Measurements from ENCODE around the gene SDHA. TPM values are rescaled to one million over a fixed set of nuclear protein-coding genes. Genes with fewer than 3 reads are reported as not detected.

The SDHA gene
- polyA plus RNA-seq, 1 donor from 2014 or later, result 70.4 TPM

DNA sequence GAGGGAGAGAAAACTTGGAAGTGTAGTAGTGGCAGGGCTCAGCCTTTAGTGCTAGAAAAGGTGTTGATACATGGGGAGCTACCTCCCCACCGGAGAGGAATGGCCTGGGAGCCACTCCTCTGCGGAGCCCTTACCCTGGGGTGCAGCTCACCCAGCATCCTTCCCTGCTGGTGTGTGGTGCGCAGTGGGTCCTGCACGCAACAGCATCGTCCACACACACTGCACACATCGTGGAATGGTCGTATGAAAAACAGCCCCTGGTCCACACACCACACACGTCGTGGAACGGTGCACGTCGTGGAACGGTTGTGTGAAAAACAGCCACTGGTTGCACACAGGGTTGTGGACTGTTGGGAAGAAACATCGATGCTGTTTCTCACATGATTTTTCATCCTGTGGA is 87.3 kb downstream of the SDHA start:
- H2AFZ ChIP-seq (ENCODE audit: low read depth, low read length), result no peak overlapping the region
- TF ChIP-seq EP300 (conservative IDR thresholded peaks at IDR 0.05; ENCODE audit: poor library complexity, severe bottlenecking), result no peak
- no peak overlapping the region for H3K27ac ChIP-seq (ENCODE audit: low read length)
- H3K4me3 ChIP-seq (ENCODE audit: low read length), result no peak overlapping the region
- no peaks in the 10 kb centered on the region for H3K27me3 ChIP-seq (ENCODE audit: insufficient read depth, low read depth, low read length)
- H3K79me2 ChIP-seq (replicated peaks; ENCODE audit: insufficient read depth, low read length), result no peaks in the 10 kb centered on the region
- no peak overlapping the region for H3K4me2 ChIP-seq (ENCODE audit: low read length)
- H3K9ac ChIP-seq (ENCODE audit: low read length), result no peak overlapping the region
- H4K20me1 ChIP-seq (ENCODE audit: insufficient read depth), result no peaks in the 10 kb centered on the region
- H3K36me3 ChIP-seq (ENCODE audit: insufficient read depth, low read length), result no peaks in the 10 kb centered on the region
- no peaks in the 10 kb centered on the region for H3K9me2 ChIP-seq (ENCODE audit: insufficient read depth, low read length)
- H3F3A ChIP-seq (ENCODE audit: insufficient read depth, low read length, poor library complexity, severe bottlenecking), result no peaks in the 10 kb centered on the region
- no peaks in the 10 kb centered on the region for H3K9me3 ChIP-seq (ENCODE audit: low read length)

DNA sequence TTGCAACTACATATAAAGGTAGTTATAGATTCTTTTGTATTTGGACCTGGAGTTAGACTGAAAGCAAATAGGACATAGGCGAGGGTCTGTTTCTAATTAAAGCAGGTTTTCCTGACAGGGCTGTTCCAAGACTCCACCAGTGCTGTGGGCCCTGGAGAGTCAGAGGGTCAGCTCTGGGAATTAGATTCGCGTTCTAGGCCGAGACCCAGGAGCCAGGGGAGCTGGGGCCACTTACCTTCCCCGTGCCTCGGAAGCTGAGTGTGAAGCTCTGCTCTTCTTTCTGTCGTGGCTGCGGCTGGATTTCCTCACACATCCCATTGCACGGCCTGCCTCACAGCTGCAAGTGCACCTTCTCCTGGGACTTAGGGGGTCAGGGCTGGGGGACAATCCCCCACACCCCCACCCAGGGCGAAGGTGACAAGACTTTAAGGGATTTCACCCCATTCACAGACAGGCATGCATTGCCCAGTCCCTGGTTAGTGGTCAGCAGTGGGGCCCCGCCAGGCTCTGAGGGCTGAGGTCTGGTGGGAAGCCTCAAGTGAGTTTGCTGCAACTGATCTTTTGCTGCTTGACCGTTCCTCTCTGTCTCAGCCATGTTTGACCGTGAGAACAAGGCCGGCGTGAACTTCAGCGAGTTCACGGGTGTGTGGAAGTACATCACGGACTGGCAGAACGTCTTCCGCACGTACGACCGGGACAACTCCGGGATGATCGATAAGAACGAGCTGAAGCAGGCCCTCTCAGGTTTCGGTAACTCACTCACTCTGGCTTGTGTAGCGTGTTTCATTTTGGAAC is 88.1 kb downstream of the SDHA start:
- Histone ChIP-seq H3F3A (ENCODE audit: insufficient read depth, low read length, poor library complexity, severe bottlenecking) (no peaks in the 10 kb centered on the region), H3K27me3 (ENCODE audit: insufficient read depth, low read depth, low read length) (no peaks in the 10 kb centered on the region), H3K4me3 (ENCODE audit: low read length) (no peak overlapping the region), H3K9me3 (ENCODE audit: low read length) (no peaks in the 10 kb centered on the region), H3K4me2 (ENCODE audit: low read length) (no peak overlapping the region), H3K79me2 (replicated peaks; ENCODE audit: insufficient read depth, low read length) (no peaks in the 10 kb centered on the region), H4K20me1 (ENCODE audit: insufficient read depth) (no peaks in the 10 kb centered on the region), H2AFZ (ENCODE audit: low read depth, low read length) (no peak overlapping the region), H3K9ac (ENCODE audit: low read length) (no peak overlapping the region), H3K36me3 (ENCODE audit: insufficient read depth, low read length) (no peaks in the 10 kb centered on the region), H3K9me2 (ENCODE audit: insufficient read depth, low read length) (no peaks in the 10 kb centered on the region), H3K27ac (ENCODE audit: low read length) (no peak overlapping the region)
- TF ChIP-seq TAF1 (IDR thresholded peaks at IDR 0.05; ENCODE audit: low read depth), result no peak
- no peak for TF ChIP-seq SMC3 (conservative IDR thresholded peaks at IDR 0.05; ENCODE audit: poor library complexity)
- no peak for TF ChIP-seq EZH2 (IDR thresholded peaks at IDR 0.05; ENCODE audit: borderline replicate concordance, insufficient read depth, low read length, poor library complexity, severe bottlenecking)
- no peak for TF ChIP-seq POLR2AphosphoS5 (IDR thresholded peaks at IDR 0.05)
- TF ChIP-seq, protein P1, sequence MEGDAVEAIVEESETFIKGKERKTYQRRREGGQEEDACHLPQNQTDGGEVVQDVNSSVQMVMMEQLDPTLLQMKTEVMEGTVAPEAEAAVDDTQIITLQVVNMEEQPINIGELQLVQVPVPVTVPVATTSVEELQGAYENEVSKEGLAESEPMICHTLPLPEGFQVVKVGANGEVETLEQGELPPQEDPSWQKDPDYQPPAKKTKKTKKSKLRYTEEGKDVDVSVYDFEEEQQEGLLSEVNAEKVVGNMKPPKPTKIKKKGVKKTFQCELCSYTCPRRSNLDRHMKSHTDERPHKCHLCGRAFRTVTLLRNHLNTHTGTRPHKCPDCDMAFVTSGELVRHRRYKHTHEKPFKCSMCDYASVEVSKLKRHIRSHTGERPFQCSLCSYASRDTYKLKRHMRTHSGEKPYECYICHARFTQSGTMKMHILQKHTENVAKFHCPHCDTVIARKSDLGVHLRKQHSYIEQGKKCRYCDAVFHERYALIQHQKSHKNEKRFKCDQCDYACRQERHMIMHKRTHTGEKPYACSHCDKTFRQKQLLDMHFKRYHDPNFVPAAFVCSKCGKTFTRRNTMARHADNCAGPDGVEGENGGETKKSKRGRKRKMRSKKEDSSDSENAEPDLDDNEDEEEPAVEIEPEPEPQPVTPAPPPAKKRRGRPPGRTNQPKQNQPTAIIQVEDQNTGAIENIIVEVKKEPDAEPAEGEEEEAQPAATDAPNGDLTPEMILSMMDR (IDR thresholded peaks at IDR 0.05; ENCODE audit: poor library complexity, severe bottlenecking), result no peak
- TF ChIP-seq, protein P2, sequence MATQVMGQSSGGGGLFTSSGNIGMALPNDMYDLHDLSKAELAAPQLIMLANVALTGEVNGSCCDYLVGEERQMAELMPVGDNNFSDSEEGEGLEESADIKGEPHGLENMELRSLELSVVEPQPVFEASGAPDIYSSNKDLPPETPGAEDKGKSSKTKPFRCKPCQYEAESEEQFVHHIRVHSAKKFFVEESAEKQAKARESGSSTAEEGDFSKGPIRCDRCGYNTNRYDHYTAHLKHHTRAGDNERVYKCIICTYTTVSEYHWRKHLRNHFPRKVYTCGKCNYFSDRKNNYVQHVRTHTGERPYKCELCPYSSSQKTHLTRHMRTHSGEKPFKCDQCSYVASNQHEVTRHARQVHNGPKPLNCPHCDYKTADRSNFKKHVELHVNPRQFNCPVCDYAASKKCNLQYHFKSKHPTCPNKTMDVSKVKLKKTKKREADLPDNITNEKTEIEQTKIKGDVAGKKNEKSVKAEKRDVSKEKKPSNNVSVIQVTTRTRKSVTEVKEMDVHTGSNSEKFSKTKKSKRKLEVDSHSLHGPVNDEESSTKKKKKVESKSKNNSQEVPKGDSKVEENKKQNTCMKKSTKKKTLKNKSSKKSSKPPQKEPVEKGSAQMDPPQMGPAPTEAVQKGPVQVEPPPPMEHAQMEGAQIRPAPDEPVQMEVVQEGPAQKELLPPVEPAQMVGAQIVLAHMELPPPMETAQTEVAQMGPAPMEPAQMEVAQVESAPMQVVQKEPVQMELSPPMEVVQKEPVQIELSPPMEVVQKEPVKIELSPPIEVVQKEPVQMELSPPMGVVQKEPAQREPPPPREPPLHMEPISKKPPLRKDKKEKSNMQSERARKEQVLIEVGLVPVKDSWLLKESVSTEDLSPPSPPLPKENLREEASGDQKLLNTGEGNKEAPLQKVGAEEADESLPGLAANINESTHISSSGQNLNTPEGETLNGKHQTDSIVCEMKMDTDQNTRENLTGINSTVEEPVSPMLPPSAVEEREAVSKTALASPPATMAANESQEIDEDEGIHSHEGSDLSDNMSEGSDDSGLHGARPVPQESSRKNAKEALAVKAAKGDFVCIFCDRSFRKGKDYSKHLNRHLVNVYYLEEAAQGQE (IDR thresholded peaks at IDR 0.05; ENCODE audit: borderline replicate concordance), result no peak
- TF ChIP-seq EP300 (conservative IDR thresholded peaks at IDR 0.05; ENCODE audit: poor library complexity, severe bottlenecking), result no peak
- TF ChIP-seq RAD21 (conservative IDR thresholded peaks at IDR 0.05), result no peak
- TF ChIP-seq MXI1 (conservative IDR thresholded peaks at IDR 0.05; ENCODE audit: poor library complexity, severe bottlenecking), result no peak

Other genes starting within 250 kb of the SDHA start
- gene PLEKHG4B, start 126.2 kb upstream of the SDHA start, polyA plus RNA-seq, result 0.32 and 0.78 TPM in 2 replicates
- gene LRRC14B, start 26.8 kb upstream of the SDHA start, polyA plus RNA-seq, result not detected in 2 replicates
- gene CCDC127, start 167 bp upstream of the SDHA start, polyA plus RNA-seq, result 5.2 and 5.4 TPM in 2 replicates
- 207 TPM in 2 replicates for gene PDCD6, start 53.3 kb downstream of the SDHA start, polyA plus RNA-seq
- gene AHRR, start 103.4 kb downstream of the SDHA start, polyA plus RNA-seq, result 0.26 and 0.90 TPM in 2 replicates
- 27.7 and 33.6 TPM in 2 replicates for gene EXOC3, start 224.9 kb downstream of the SDHA start, polyA plus RNA-seq

Data from neural cell (in vitro differentiated cells).